Testis (tissue), 3 donors: ENCODE data around the gene ABHD11. TPM values are rescaled to one million over a fixed set of nuclear protein-coding genes. Genes with fewer than 3 reads are reported as not detected.
"Not testable (repeated sequence)": the region's sequence is repeated elsewhere in the genome, so short reads cannot be mapped to it uniquely, and the experiment has no call there.

Source experiments
- DNase-seq: peaks from one replicate; pipeline ENCODE4 v3.0.0-alpha.2; 2019
- H3K27ac ChIP-seq, 2 donors: fragments of 200-600 bp; sonication (generic); one replicate each; pipeline ENCODE4 v1.5.1; 2019
- H3K27me3 ChIP-seq: fragments of 200-600 bp; sonication (generic); one replicate; pipeline ENCODE4 v1.5.1; 2019
- H3K36me3 ChIP-seq: fragments of 200-600 bp; sonication (generic); one replicate; pipeline ENCODE4 v1.5.1; 2017; ENCODE audit warnings: low read depth; ENCODE audit errors: missing control alignments
- H3K4me1 ChIP-seq: fragments of 200-600 bp; sonication (generic); one replicate; pipeline ENCODE4 v1.5.1; 2019
- H3K4me3 ChIP-seq, 2 donors: fragments of 200-600 bp; sonication (generic); one replicate each; pipeline ENCODE4 v1.5.1; 2017 to 2019
- H3K9me3 ChIP-seq: fragments of 200-600 bp; sonication (generic); one replicate; pipeline ENCODE4 v1.5.1; 2017
- CTCF ChIP-seq, 3 experiments: fragments of 450-650 bp in 2 of 3; fragments of 200-600 bp in 1 of 3; sonication (generic) in 1 of 3; IDR thresholded peaks; one replicate each; pipeline ENCODE4 v1.5.1; 2016 to 2019; ENCODE audit warnings: antibody characterized with exemption in 3 of 3, mild to moderate bottlenecking in 2 of 3, moderate library complexity in 1 of 3
- POLR2A ChIP-seq: fragments of 450-650 bp; IDR thresholded peaks from one replicate; pipeline ENCODE4 v1.6.1; 2017; ENCODE audit warnings: antibody characterized with exemption, mild to moderate bottlenecking, moderate library complexity
- WGBS, 2 donors: methylation state at CpG; one replicate each; pipeline ENCODE4 v1.1.5; 2018; 5-methylcytosine and 5-hydroxymethylcytosine counted together
- intact Hi-C: fragments of 100-400 bp; cut with DNase I; formaldehyde crosslinking; loops from one replicate; pipeline ENCODE4 v1.15.1; 2023; ENCODE audit warnings: low total_unique reads
- polyA plus RNA-seq: library from polyadenylated mRNA; stranded (reverse); fragments of 350-450 nt; fragmentation: Illumina TruSeq; extraction: RNeasy Lipid Tissue Mini Kit (QIAGEN cat#74804); gene quantifications from one replicate; pipeline ENCODE4 v1.2.3, GENCODE V29; 2014; ENCODE audit warnings: low read depth, low replicate concordance; ENCODE audit not compliant: insufficient read depth
- total RNA-seq, 2 donors: library from RNA; depleted of rRNA; stranded (reverse); fragments of >200 nt; gene quantifications; one replicate each; pipeline ENCODE4 v1.2.3, GENCODE V29; 2016

Gene ABHD11
- total and polyA plus RNA-seq, 3 donors from 2014 or later: 21.6 to 33.1 (median 29.0) TPM

- H3K27me3 ChIP-seq: no peaks in the 10 kb centered on the region
- H3K27ac ChIP-seq: no peak overlapping the region
- H3K4me3 ChIP-seq: no peak overlapping the region
- peak; percentile 44 for DNase-seq
- no peak for TF ChIP-seq CTCF (IDR thresholded peaks at IDR 0.05)
- TF ChIP-seq POLR2A: no peak
- H3K36me3 ChIP-seq: no peaks in the 10 kb centered on the region
- 68 to 74% methylated on average over 10 to 13 of the region's 13 CpGs for WGBS, 2 donors
- no peaks in the 10 kb centered on the region for H3K9me3 ChIP-seq
- intact Hi-C loops: no loop called here
- H3K4me1 ChIP-seq: peaks cover 25% of the 10 kb centered on the region
Measured at GRCh38 chr7:73717025-73717807, 21.4 kb downstream of the ABHD11 start.

- TF ChIP-seq POLR2A (no peak), CTCF (IDR thresholded peaks at IDR 0.05) (no peak)
- WGBS, 2 donors: 77 to 84% methylated on average over 4 of the region's 4 CpGs
- no peaks in the 10 kb centered on the region for H3K36me3 ChIP-seq
- no peak for DNase-seq
- no peaks in the 10 kb centered on the region for H3K9me3 ChIP-seq
- no peaks in the 10 kb centered on the region for H3K27me3 ChIP-seq
- intact Hi-C loops: no loop called here
- H3K27ac ChIP-seq: no peak overlapping the region
- H3K4me1 ChIP-seq: peaks cover 20% of the 10 kb centered on the region
- H3K4me3 ChIP-seq: no peak overlapping the region
Measured at GRCh38 chr7:73716318-73716890, 22.2 kb downstream of the ABHD11 start.

- intact Hi-C loops: no loop called here
- DNase-seq: no peak
- Histone ChIP-seq H3K27ac (no peak overlapping the region), H3K36me3 (no peaks in the 10 kb centered on the region), H3K27me3 (no peaks in the 10 kb centered on the region), H3K4me3 (no peak overlapping the region), H3K9me3 (no peaks in the 10 kb centered on the region), H3K4me1 (peaks cover 20% of the 10 kb centered on the region)
- no peak for TF ChIP-seq CTCF (IDR thresholded peaks at IDR 0.05)
- TF ChIP-seq POLR2A: no peak
- 56 to 81% methylated on average over 16 of the region's 16 CpGs for WGBS, 2 donors
Measured at GRCh38 chr7:73715648-73716317, 22.8 kb downstream of the ABHD11 start.

- H3K27me3 ChIP-seq, H3K27ac ChIP-seq, DNase-seq, H3K9me3 ChIP-seq, H3K36me3 ChIP-seq, intact Hi-C loops, H3K4me3 ChIP-seq: not testable (repeated sequence)
- peaks cover 13% of the 10 kb centered on the region for H3K4me1 ChIP-seq
- 95 to 100% methylated on average over 3 to 6 of the region's 6 CpGs for WGBS, 2 donors
Measured at GRCh38 chr7:73713319-73713718, 25.3 kb downstream of the ABHD11 start.

- intact Hi-C loops: no loop called here
- H3K4me3 ChIP-seq: no peak overlapping the region
- no peak overlapping the region for H3K27ac ChIP-seq
- WGBS, 2 donors: 83 to 89% methylated on average over 1 of the region's 1 CpG
- TF ChIP-seq CTCF (IDR thresholded peaks at IDR 0.05): no peak
- no peak for TF ChIP-seq POLR2A
- no peak for DNase-seq
- H3K36me3 ChIP-seq: no peaks in the 10 kb centered on the region
- H3K9me3 ChIP-seq: no peaks in the 10 kb centered on the region
- H3K27me3 ChIP-seq: no peaks in the 10 kb centered on the region
- H3K4me1 ChIP-seq: peaks cover 8% of the 10 kb centered on the region
Measured at GRCh38 chr7:73712773-73713172, 25.8 kb downstream of the ABHD11 start.
